SJCRH30 (cell line): ENCODE results near the gene ZNF423. TPM values are rescaled to one million over a fixed set of nuclear protein-coding genes. Genes with fewer than 3 reads are reported as not detected.

Experiments
- DNase-seq, 2 experiments: peaks; one replicate each; pipeline ENCODE4 v3.0.0-alpha.2; 2015 to 2020
- H3K27ac ChIP-seq: fragments of 250-450 bp; sonication (Bioruptor Pico); 2 replicates; pipeline ENCODE4 v1.5.1; 2020; ENCODE audit warnings: mild to moderate bottlenecking, moderate library complexity
- H3K27me3 ChIP-seq: fragments of 250-450 bp; sonication (Bioruptor Pico); 2 replicates; pipeline ENCODE4 v1.5.1; 2020; ENCODE audit warnings: mild to moderate bottlenecking, moderate library complexity
- H3K36me3 ChIP-seq: fragments of 250-450 bp; sonication (Bioruptor Pico); 2 replicates; pipeline ENCODE4 v1.5.1; 2020; ENCODE audit warnings: mild to moderate bottlenecking, moderate library complexity
- H3K4me1 ChIP-seq: fragments of 250-450 bp; sonication (Bioruptor Pico); 2 replicates; pipeline ENCODE4 v1.5.1; 2020; ENCODE audit warnings: mild to moderate bottlenecking, moderate library complexity
- H3K4me3 ChIP-seq: fragments of 250-450 bp; sonication (Bioruptor Pico); 2 replicates; pipeline ENCODE4 v1.5.1; 2020; ENCODE audit warnings: mild to moderate bottlenecking, moderate library complexity
- H3K9me3 ChIP-seq: fragments of 250-450 bp; sonication (Bioruptor Pico); replicated peaks from 2 replicates; pipeline ENCODE4 v1.5.1; 2020; ENCODE audit warnings: mild to moderate bottlenecking, moderate library complexity
- total RNA-seq: library from RNA; depleted of rRNA; stranded (reverse); fragments of >200 nt; shearing (Covaris generic); gene quantifications from 2 replicates; pipeline ENCODE4 v1.2.3, GENCODE V29; 2014

Gene ZNF423
- total RNA-seq, 1 experiment from 2014 or later = 7.9 TPM

- DNase-seq = peak; percentile 69 to 71
- H3K36me3 ChIP-seq = no peaks in the 10 kb centered on the region
- peak overlapping the region; percentile 96 for H3K4me3 ChIP-seq
- peak overlapping the region; percentile 73 for H3K27ac ChIP-seq
- peaks cover 13% of the 10 kb centered on the region for H3K4me1 ChIP-seq
- H3K27me3 ChIP-seq = no peaks in the 10 kb centered on the region
- H3K9me3 ChIP-seq = no peaks in the 10 kb centered on the region
These were observed 2.5 kb upstream of the ZNF423 start for GRCh38 chr16:49858200-49859124.

DNA sequence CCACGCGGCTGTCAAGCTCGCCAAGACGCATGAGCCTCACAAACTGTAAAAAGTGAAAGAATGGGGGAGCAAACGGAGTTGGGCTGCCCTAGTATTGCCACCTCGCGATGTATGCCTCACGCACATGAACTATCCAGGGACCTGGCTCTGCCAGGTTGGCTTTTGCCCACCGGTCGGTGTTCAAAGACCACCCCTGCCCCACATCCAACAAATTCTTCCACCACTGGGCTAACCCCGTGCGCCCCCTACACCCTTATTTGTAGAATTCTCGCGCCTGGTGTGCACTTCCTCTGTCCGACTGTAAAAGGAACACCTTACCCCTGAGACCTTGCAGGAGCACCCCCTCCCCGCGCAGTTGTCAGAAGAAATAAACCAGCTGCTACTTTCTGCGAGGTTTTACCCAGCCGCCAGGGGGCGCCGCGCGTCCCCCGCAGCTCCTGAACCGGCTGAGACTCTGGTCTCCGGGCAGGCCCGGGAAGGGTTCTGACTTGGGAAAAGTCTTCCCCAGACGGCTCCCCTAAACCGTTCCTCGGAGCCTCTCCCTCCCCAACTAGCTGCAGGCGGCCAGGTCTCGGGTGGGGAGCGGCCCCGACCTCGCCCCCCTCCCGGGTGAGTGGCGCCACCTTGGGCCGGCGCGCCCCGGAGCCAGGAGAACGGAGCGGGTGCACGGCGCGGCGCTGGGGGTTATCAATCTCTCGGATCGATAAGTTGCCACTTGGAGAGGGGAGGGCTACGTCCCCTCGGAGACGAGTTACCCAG lies 1.7 kb upstream of the ZNF423 start:
- Histone ChIP-seq H3K4me3 (peak overlapping the region; percentile 96), H3K27ac (no peak overlapping the region), H3K27me3 (no peaks in the 10 kb centered on the region), H3K4me1 (peaks cover 16% of the 10 kb centered on the region), H3K36me3 (no peaks in the 10 kb centered on the region), H3K9me3 (no peaks in the 10 kb centered on the region)
- DNase-seq = peak; percentile 71 to 81

DNA sequence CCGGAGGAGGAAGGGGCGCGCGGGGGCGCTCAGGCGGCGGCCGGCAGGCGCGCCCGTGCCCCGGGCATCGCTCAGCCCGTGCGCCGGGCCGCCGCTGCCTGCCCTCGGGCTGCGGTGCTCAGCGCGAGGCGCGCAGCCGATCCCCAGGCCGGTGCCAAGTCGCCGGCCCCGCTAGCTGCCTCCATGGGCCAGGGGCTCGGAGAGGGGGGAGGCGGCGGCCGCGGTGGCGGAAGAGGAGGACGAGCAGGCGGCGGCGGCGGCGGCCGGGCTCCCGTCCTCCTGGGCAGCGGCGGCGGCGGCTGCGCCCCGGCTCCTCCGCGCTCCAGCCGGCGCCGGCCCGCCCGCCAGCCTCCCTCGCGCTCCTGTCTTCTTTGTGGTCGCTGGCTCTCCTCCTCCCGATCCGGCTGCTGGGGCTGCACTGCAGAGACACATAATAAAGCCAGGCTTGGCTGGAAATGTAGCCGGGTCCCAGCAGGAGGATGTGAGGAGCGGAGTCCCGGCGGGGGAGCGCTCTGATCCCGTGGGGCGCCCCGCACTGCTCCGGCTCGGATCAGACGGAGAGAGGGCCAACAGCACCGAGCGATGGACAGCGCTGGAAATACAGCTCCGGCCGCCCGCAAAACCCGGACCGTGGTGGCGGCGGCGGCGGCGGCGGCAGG lies 889 bp upstream of the ZNF423 start:
- DNase-seq = peak; percentile 85 to 86
- no peaks in the 10 kb centered on the region for H3K27me3 ChIP-seq
- no peak overlapping the region for H3K27ac ChIP-seq
- H3K36me3 ChIP-seq = no peaks in the 10 kb centered on the region
- peaks cover 13% of the 10 kb centered on the region; the same call in 1 of the 2 replicates for H3K4me1 ChIP-seq
- H3K4me3 ChIP-seq = peak overlapping the region; percentile 96
- H3K9me3 ChIP-seq = no peaks in the 10 kb centered on the region

- Histone ChIP-seq H3K27me3 (no peaks in the 10 kb centered on the region), H3K27ac (peak overlapping the region; percentile 83), H3K4me1 (peaks cover 13% of the 10 kb centered on the region; the same call in 1 of the 2 replicates), H3K4me3 (peak overlapping the region; percentile 96), H3K36me3 (no peaks in the 10 kb centered on the region), H3K9me3 (no peaks in the 10 kb centered on the region)
- peak; percentile 84 to 87 for DNase-seq
These were observed 561 bp downstream of the ZNF423 start for GRCh38 chr16:49855280-49855821.

DNA sequence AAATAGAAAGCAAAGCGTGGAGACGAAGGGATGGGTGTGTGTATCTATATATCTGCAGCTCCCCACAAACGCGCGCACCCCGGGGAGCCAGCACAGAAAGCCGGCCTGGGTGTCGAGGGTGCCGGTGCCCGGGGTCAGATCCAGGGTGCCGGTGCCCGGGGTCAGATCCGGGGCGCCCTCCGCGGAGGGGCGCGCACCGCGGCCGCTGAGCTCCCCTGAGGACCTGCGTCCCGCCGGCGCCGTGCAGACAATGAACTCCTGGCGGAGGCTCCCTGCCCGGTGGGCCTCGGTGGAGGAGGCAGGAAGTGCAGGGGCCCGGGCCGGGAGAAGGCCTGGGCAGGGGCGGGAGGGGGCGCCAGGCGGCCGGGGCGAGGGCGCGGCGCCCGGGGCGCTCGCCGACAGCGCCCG lies 1.1 kb downstream of the ZNF423 start:
- Histone ChIP-seq H3K27me3 (no peaks in the 10 kb centered on the region), H3K4me1 (peaks cover 11% of the 10 kb centered on the region; the same call in 1 of the 2 replicates), H3K9me3 (no peaks in the 10 kb centered on the region), H3K4me3 (peak overlapping the region; percentile 96), H3K36me3 (no peaks in the 10 kb centered on the region), H3K27ac (peak overlapping the region; percentile 83)
- DNase-seq = peak; percentile 63 to 64

DNA sequence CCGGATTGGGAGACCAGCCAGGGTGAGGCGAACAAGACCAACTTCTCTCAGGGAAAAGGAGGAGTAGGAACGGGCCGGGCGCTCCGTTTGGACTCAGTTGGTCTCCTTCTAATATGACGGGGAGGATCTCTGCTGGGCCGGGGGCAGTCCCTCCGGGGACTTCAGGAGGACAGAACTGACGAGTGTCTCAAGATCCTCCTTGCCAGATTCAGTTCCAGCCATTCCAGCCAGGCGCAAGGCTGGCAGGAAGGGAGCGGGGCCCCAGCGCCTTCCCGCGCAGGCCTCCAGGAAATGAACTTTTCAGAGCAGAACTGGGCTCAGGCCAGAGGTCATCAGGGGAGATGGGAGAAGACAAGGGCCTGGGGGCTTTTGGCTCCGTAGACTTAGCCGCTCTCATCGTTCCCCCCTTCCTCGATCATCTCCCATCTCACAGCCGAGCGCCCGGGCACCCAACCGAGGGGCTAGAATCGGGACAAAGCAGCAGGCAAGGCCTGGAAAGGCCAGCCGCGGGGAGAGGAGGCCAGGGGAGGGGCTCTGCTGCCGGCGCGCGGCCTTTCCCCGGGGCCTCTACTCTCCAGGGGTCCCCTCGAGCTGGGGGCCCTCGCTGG lies 1.6 kb downstream of the ZNF423 start:
- peak; percentile 32 to 39 for DNase-seq
- no peaks in the 10 kb centered on the region for H3K9me3 ChIP-seq
- peaks cover 7% of the 10 kb centered on the region; the same call in 1 of the 2 replicates for H3K4me1 ChIP-seq
- peak overlapping the region; percentile 96 for H3K4me3 ChIP-seq
- peak overlapping the region; percentile 83 for H3K27ac ChIP-seq
- no peaks in the 10 kb centered on the region for H3K27me3 ChIP-seq
- H3K36me3 ChIP-seq = no peaks in the 10 kb centered on the region

DNA sequence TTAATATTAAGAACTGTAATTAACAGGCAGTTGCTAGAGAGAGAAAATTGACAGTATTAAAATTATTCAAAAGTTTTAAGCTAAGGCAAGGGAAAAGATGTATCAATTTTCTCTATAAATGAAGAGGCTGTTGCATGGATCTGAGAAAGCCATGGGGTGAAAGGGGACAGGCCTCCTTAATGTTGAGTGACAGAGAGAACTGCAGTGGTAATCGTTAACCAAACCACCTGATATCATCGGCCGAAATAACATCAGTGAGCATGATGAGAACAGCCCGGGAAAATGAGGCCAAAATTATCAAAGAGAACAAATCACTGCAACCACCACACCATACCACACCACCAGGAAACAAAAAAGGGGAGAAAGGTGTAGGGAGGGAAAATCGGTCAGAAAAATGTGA lies 3.6 kb downstream of the ZNF423 start:
- Histone ChIP-seq H3K4me1 (peaks cover 7% of the 10 kb centered on the region; the same call in 1 of the 2 replicates), H3K27me3 (no peaks in the 10 kb centered on the region), H3K36me3 (no peaks in the 10 kb centered on the region), H3K9me3 (no peaks in the 10 kb centered on the region), H3K27ac (no peak overlapping the region), H3K4me3 (no peak overlapping the region)
- DNase-seq = no peak

- no peaks in the 10 kb centered on the region for H3K36me3 ChIP-seq
- no peaks in the 10 kb centered on the region for H3K27me3 ChIP-seq
- no peak overlapping the region for H3K27ac ChIP-seq
- H3K9me3 ChIP-seq = no peaks in the 10 kb centered on the region
- no peak overlapping the region for H3K4me3 ChIP-seq
- H3K4me1 ChIP-seq = peaks cover 7% of the 10 kb centered on the region; the same call in 1 of the 2 replicates
- DNase-seq = no peak
These were observed 4.5 kb downstream of the ZNF423 start for GRCh38 chr16:49851468-49851787.

GRCh38 chr16:49850558-49851467 lies 5.1 kb downstream of the ZNF423 start:
- no peak overlapping the region for H3K27ac ChIP-seq
- no peaks in the 10 kb centered on the region for H3K9me3 ChIP-seq
- H3K27me3 ChIP-seq = no peaks in the 10 kb centered on the region
- peaks cover 7% of the 10 kb centered on the region; the same call in 1 of the 2 replicates for H3K4me1 ChIP-seq
- no peaks in the 10 kb centered on the region for H3K36me3 ChIP-seq
- no peak overlapping the region for H3K4me3 ChIP-seq
- DNase-seq = no peak

DNA sequence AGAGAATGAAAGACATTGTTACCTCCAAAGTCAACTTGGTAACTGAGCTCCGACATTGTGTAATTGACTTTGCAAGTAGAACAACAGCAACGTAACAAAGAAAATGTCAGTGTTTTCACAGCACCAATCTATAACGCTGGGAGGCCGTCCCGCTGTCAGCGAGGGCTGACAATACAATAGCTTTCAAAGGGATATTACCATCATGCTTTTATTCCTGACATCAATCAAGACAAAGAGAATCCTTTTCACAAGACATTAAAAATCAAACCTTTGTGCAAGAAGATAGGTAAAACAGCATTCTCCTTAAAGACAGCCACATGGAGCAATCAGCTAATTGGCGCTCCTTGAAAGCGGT lies 6.2 kb downstream of the ZNF423 start:
- Histone ChIP-seq H3K27me3 (no peaks in the 10 kb centered on the region), H3K4me1 (peaks cover 7% of the 10 kb centered on the region; the same call in 1 of the 2 replicates), H3K36me3 (no peaks in the 10 kb centered on the region), H3K4me3 (no peak overlapping the region), H3K27ac (no peak overlapping the region), H3K9me3 (no peaks in the 10 kb centered on the region)
- DNase-seq = no peak

GRCh38 chr16:49849037-49849753 lies 6.7 kb downstream of the ZNF423 start:
- no peak for DNase-seq
- H3K27ac ChIP-seq = no peak overlapping the region
- H3K4me3 ChIP-seq = no peak overlapping the region
- H3K27me3 ChIP-seq = no peaks in the 10 kb centered on the region
- peaks cover 7% of the 10 kb centered on the region; the same call in 1 of the 2 replicates for H3K4me1 ChIP-seq
- no peaks in the 10 kb centered on the region for H3K9me3 ChIP-seq
- H3K36me3 ChIP-seq = no peaks in the 10 kb centered on the region

- DNase-seq = no peak
- Histone ChIP-seq H3K4me3 (no peak overlapping the region), H3K9me3 (no peaks in the 10 kb centered on the region), H3K36me3 (no peaks in the 10 kb centered on the region), H3K4me1 (peaks cover 4% of the 10 kb centered on the region; the same call in 1 of the 2 replicates), H3K27ac (no peak overlapping the region), H3K27me3 (no peaks in the 10 kb centered on the region)
These were observed 7.4 kb downstream of the ZNF423 start for GRCh38 chr16:49848530-49848929.

DNA sequence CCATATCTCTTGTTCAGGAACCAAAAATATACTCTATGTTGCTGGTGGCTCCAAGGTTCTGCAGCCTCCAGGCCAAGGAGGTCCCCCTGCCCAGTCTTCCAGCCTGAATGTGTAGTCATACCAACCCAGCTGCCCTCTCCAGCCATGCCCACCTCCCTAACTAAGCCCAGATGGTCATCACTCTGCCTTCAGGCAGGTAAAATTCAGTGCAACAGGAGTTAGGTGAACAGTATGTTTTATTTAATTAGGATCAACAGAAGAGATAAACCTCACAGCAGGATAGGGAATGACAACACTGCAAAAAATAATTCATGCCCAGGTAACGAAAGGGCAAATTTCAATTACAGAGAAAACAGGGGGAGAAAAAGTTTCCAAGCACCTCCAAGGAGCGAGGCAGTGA lies 9.1 kb downstream of the ZNF423 start:
- Histone ChIP-seq H3K27ac (no peak overlapping the region), H3K4me3 (no peak overlapping the region), H3K36me3 (no peaks in the 10 kb centered on the region), H3K9me3 (no peaks in the 10 kb centered on the region), H3K27me3 (no peaks in the 10 kb centered on the region), H3K4me1 (no peaks in the 10 kb centered on the region)
- DNase-seq = no peak
